Neural cell (in vitro differentiated cells): ENCODE measurements around the gene BLOC1S1.

Experiments used
- EP300 ChIP-seq: fragments of 450-650 bp; conservative IDR thresholded peaks from 2 replicates; pipeline ENCODE4 v1.6.1; 2014; ENCODE audit warnings: antibody characterized with exemption, mild to moderate bottlenecking, moderate library complexity; ENCODE audit not compliant: poor library complexity, severe bottlenecking
- EZH2 ChIP-seq: fragments of 200-600, 300-800 bp; shearing (Covaris generic), sonication (generic); IDR thresholded peaks from 2 replicates; pipeline ENCODE4 v1.6.1; 2014; ENCODE audit warnings: antibody characterized with exemption, low read length, borderline replicate concordance, mild to moderate bottlenecking; ENCODE audit not compliant: insufficient read depth, poor library complexity, severe bottlenecking
- MXI1 ChIP-seq: fragments of 450-650 bp; conservative IDR thresholded peaks from 2 replicates; pipeline ENCODE4 v1.6.1; 2014; ENCODE audit warnings: antibody characterized with exemption, mild to moderate bottlenecking; ENCODE audit not compliant: poor library complexity, severe bottlenecking
- POLR2AphosphoS5 ChIP-seq: IDR thresholded peaks from 2 replicates; pipeline ENCODE4 v1.6.1; 2012
- SMC3 ChIP-seq: fragments of 450-650 bp; conservative IDR thresholded peaks from 2 replicates; pipeline ENCODE4 v1.6.1; 2014; ENCODE audit warnings: antibody characterized with exemption, mild to moderate bottlenecking, moderate library complexity; ENCODE audit not compliant: poor library complexity
- TAF1 ChIP-seq: IDR thresholded peaks from 2 replicates; pipeline ENCODE4 v1.6.1; 2012; ENCODE audit warnings: low read depth
- TF ChIP-seq, protein P1 (sequence below): fragments of 450-650 bp; IDR thresholded peaks from 2 replicates; pipeline ENCODE4 v1.5.1; 2014; ENCODE audit warnings: antibody characterized with exemption, mild to moderate bottlenecking, moderate library complexity; ENCODE audit not compliant: poor library complexity, severe bottlenecking
- TF ChIP-seq, protein P2 (sequence below): IDR thresholded peaks from 2 replicates; pipeline ENCODE4 v1.6.1; 2012; ENCODE audit warnings: borderline replicate concordance

DNA sequence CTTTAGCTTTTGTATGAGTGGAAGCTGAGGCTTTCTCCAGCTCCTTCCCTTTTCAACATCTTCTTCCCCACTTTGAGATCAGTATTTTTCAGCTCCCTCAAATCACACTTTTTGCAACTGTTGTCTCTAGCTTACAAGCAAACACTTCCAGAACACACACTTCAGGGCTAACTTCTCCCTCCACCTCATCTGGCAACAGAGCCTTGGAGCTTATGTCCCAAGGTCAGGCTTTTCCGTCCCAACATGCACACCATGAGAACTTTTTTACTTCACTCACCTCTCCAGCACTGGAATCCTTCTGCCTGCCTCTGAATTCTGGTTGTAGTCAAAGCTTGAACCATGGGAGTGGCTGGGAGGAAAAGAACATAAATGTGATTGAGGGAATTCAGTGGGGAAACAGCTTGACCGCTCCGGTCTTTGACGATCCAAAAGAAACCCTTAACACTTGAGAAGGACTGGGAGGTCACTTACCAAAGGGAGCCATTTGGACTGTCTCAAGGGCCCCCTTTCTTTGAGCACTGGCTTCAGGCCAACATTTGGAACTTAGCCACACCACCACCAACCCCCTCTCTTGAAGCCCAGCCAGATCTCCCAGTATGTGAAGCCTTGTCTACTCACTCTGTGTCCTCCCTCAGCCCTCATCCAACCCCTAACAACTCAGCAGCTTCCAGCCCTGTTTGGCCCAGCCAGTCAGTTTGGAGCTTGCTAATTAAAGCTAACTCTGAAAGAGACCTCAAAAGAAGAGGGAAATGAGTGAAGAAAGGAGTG, 3.9 kb upstream of the BLOC1S1 start:
- TF ChIP-seq, protein P1, sequence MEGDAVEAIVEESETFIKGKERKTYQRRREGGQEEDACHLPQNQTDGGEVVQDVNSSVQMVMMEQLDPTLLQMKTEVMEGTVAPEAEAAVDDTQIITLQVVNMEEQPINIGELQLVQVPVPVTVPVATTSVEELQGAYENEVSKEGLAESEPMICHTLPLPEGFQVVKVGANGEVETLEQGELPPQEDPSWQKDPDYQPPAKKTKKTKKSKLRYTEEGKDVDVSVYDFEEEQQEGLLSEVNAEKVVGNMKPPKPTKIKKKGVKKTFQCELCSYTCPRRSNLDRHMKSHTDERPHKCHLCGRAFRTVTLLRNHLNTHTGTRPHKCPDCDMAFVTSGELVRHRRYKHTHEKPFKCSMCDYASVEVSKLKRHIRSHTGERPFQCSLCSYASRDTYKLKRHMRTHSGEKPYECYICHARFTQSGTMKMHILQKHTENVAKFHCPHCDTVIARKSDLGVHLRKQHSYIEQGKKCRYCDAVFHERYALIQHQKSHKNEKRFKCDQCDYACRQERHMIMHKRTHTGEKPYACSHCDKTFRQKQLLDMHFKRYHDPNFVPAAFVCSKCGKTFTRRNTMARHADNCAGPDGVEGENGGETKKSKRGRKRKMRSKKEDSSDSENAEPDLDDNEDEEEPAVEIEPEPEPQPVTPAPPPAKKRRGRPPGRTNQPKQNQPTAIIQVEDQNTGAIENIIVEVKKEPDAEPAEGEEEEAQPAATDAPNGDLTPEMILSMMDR, result no peak
- TF ChIP-seq TAF1 (no peak), SMC3 (no peak), EZH2 (no peak), EP300 (no peak), POLR2AphosphoS5 (no peak), MXI1 (no peak)
- TF ChIP-seq, protein P2, sequence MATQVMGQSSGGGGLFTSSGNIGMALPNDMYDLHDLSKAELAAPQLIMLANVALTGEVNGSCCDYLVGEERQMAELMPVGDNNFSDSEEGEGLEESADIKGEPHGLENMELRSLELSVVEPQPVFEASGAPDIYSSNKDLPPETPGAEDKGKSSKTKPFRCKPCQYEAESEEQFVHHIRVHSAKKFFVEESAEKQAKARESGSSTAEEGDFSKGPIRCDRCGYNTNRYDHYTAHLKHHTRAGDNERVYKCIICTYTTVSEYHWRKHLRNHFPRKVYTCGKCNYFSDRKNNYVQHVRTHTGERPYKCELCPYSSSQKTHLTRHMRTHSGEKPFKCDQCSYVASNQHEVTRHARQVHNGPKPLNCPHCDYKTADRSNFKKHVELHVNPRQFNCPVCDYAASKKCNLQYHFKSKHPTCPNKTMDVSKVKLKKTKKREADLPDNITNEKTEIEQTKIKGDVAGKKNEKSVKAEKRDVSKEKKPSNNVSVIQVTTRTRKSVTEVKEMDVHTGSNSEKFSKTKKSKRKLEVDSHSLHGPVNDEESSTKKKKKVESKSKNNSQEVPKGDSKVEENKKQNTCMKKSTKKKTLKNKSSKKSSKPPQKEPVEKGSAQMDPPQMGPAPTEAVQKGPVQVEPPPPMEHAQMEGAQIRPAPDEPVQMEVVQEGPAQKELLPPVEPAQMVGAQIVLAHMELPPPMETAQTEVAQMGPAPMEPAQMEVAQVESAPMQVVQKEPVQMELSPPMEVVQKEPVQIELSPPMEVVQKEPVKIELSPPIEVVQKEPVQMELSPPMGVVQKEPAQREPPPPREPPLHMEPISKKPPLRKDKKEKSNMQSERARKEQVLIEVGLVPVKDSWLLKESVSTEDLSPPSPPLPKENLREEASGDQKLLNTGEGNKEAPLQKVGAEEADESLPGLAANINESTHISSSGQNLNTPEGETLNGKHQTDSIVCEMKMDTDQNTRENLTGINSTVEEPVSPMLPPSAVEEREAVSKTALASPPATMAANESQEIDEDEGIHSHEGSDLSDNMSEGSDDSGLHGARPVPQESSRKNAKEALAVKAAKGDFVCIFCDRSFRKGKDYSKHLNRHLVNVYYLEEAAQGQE, result no peak
